ENCODE measurements around the gene CWF19L2.

Gene CWF19L2

DNA sequence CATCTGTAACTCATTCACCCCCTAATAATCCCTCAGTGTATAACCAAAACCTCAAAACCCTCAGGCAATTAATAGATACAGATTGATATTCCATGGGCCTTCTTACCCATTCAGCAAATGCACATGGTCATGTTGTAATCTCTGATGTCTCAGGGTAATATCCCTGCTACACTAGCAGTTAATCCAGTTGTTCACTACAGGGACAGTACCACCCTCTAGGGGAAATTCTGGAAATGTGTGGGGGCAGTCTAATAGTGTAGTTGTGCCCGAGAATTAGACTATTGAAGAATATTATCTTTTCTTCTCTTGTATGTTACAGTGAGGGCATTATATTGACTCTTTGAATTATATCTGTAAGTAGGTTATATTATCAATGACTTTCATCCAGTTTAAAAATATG, 175.4 kb downstream of the CWF19L2 start:
- Mint-ChIP-seq H3K27me3 (no peaks in the 10 kb centered on the region), H3K36me3 (peaks cover 6% of the 10 kb centered on the region), H3K9me3 (peaks cover 18% of the 10 kb centered on the region), H3K4me3 (no peak overlapping the region), H3K27ac (no peak overlapping the region), H3K4me1 (no peaks in the 10 kb centered on the region)

Measured in activated naive CD4-positive, alpha-beta T cell treated with anti-CD3 and anti-CD28 coated beads, Interleukin-2, amount 50 U/mL, for 24 hours (primary cell).